K562 (cell line): ENCODE measurements around the gene SENP8. TPM values are rescaled to one million over a fixed set of nuclear protein-coding genes. Genes with fewer than 3 reads are reported as not detected.

ENCODE experiments used
- CHD1 ChIP-seq: fragments of 200-600 bp; sonication (generic); IDR thresholded peaks from one replicate; pipeline ENCODE4 v1.6.1; 2012; ENCODE audit warnings: mild to moderate bottlenecking, moderate library complexity, low read length, inconsistent platforms
- E2F6 ChIP-seq, 2 experiments: IDR thresholded peaks; 2 replicates each; pipeline ENCODE4 v1.6.1; 2011; ENCODE audit warnings: borderline replicate concordance in 1 of 2, control low read depth in 1 of 2, low read depth in 1 of 2, low read length in 1 of 2, mild to moderate bottlenecking in 1 of 2, mixed read lengths in 1 of 2, moderate library complexity in 1 of 2; ENCODE audit not compliant: insufficient read depth in 1 of 2, insufficient read length in 1 of 2, poor library complexity in 1 of 2, severe bottlenecking in 1 of 2; ENCODE audit errors: extremely low read depth in 1 of 2
- FOXA3 ChIP-seq, 2 experiments: fragments of 450-650 bp in 1 of 2; sonication (generic) in 1 of 2; formaldehyde crosslinking; IDR thresholded peaks in 1 of 2; conservative IDR thresholded peaks in 1 of 2; 2 replicates each; pipeline versions ENCODE4 v1.4.0 to v1.8.0; 2020 to 2022; ENCODE audit warnings: mild to moderate bottlenecking in 2 of 2, missing genetic modification reagents in 1 of 2
- KLF10 ChIP-seq: fragments of 250-450 bp; sonication (Bioruptor Pico); IDR thresholded peaks from 2 replicates; pipeline ENCODE4 v1.6.1; 2021; ENCODE audit warnings: matching md5 sums
- LARP7 ChIP-seq: fragments of 450-650 bp; IDR thresholded peaks from 2 replicates; pipeline ENCODE4 v1.6.1; 2016
- MITF ChIP-seq: IDR thresholded peaks from 2 replicates; pipeline ENCODE4 v1.6.1; 2014; ENCODE audit warnings: antibody characterized with exemption
- MTA2 ChIP-seq: fragments of 450-650 bp; IDR thresholded peaks from 2 replicates; pipeline ENCODE4 v1.6.1; 2016; ENCODE audit warnings: low read depth
- MTF1 ChIP-seq: fragments of 250-450 bp; sonication (Bioruptor Pico); IDR thresholded peaks from 2 replicates; pipeline ENCODE4 v1.9.0; 2021; ENCODE audit warnings: moderate library complexity, mild to moderate bottlenecking, inconsistent platforms, borderline replicate concordance
- MYBL2 ChIP-seq, 2 experiments: fragments of 450-650 bp in 1 of 2; sonication (generic) in 1 of 2; formaldehyde crosslinking in 1 of 2; IDR thresholded peaks; 2 replicates each; pipeline versions ENCODE4 v1.6.1 to v1.8.1; 2017 to 2022; ENCODE audit warnings: borderline replicate concordance in 1 of 2, inconsistent platforms in 1 of 2, low read depth in 1 of 2, mild to moderate bottlenecking in 1 of 2, missing genetic modification reagents in 1 of 2, moderate library complexity in 1 of 2
- NR2C2 ChIP-seq, 2 experiments: fragments of 200-800 bp in 1 of 2; sonication (Bioruptor generic) in 1 of 2; sonication (generic) in 1 of 2; formaldehyde crosslinking in 1 of 2; IDR thresholded peaks; 2 replicates each; pipeline versions ENCODE4 v1.6.1 to v1.8.0; 2016 to 2022; ENCODE audit warnings: mild to moderate bottlenecking in 1 of 2, missing compliant biosample characterization in 1 of 2, missing genetic modification characterization in 1 of 2, missing genetic modification reagents in 1 of 2
- POLR2G ChIP-seq: fragments of 200-400 bp; formaldehyde crosslinking; IDR thresholded peaks from 2 replicates; pipeline ENCODE4 v1.6.1; 2017; ENCODE audit warnings: low read depth, mild to moderate bottlenecking, antibody characterized with exemption, low read length, moderate library complexity
- RB1 ChIP-seq: fragments of 450-650 bp; IDR thresholded peaks from 2 replicates; pipeline ENCODE4 v1.6.1; 2017; ENCODE audit warnings: low read depth, mild to moderate bottlenecking
- SMARCE1 ChIP-seq: fragments of 450-650 bp; IDR thresholded peaks from 2 replicates; pipeline ENCODE4 v1.7.1; 2016; ENCODE audit warnings: mild to moderate bottlenecking
- SMC3 ChIP-seq: conservative IDR thresholded peaks from 2 replicates; pipeline ENCODE4 v1.6.1; 2011; ENCODE audit warnings: low read depth, low read length, improper control_type of control experiment; ENCODE audit not compliant: insufficient read depth
- SUPT5H ChIP-seq: fragments of 450-650 bp; IDR thresholded peaks from 2 replicates; pipeline ENCODE4 v1.6.1; 2016
- TAF15 ChIP-seq: fragments of 200-400 bp; formaldehyde crosslinking; IDR thresholded peaks from 2 replicates; pipeline ENCODE4 v1.6.1; 2017; ENCODE audit warnings: mild to moderate bottlenecking, low read depth, low read length, moderate library complexity
- TAL1 ChIP-seq: fragments of 450-650 bp; IDR thresholded peaks from 2 replicates; pipeline ENCODE4 v1.6.1; 2016; ENCODE audit warnings: mild to moderate bottlenecking
- TOE1 ChIP-seq, 2 experiments: fragments of 450-650 bp in 1 of 2; sonication (generic) in 1 of 2; formaldehyde crosslinking in 1 of 2; IDR thresholded peaks; 2 replicates each; pipeline versions ENCODE4 v1.7.1 to v1.8.0; 2016 to 2022; ENCODE audit warnings: borderline replicate concordance in 2 of 2, mild to moderate bottlenecking in 2 of 2, antibody characterized with exemption in 1 of 2, inconsistent platforms in 1 of 2, low read depth in 1 of 2, missing genetic modification reagents in 1 of 2, moderate library complexity in 1 of 2
- ZBED1 ChIP-seq: IDR thresholded peaks from 2 replicates; pipeline ENCODE4 v1.6.1; 2014
- ZNF609 ChIP-seq: sonication (generic); formaldehyde crosslinking; IDR thresholded peaks from 2 replicates; pipeline ENCODE4 v1.8.1; 2023; ENCODE audit warnings: missing genetic modification reagents, mild to moderate bottlenecking, borderline replicate concordance
- ZNF830 ChIP-seq: fragments of 250-450 bp; sonication (Bioruptor Pico); IDR thresholded peaks from 2 replicates; pipeline ENCODE4 v1.5.0; 2021; ENCODE audit warnings: mild to moderate bottlenecking
- polyA plus RNA-seq, 8 experiments: library from polyadenylated mRNA; depleted of rRNA in 4 of 8; stranded (reverse) in 5 of 8; unstranded in 3 of 8; fragments of >200 nt; fragmentation: Nextera tagmentation in 2 of 8; fragmentation: Illumina TruSeq in 1 of 8; extraction: Ambion mirVana in 2 of 8; extraction: Trizol in 1 of 8; gene quantifications; 2 replicates each; pipeline versions ENCODE4 v1.2.1 to v1.2.3, GENCODE V29; 2011 to 2014; ENCODE audit warnings: inconsistent platforms in 1 of 8, missing spikeins in 1 of 8
- total RNA-seq, 7 experiments: library from RNA; depleted of rRNA in 6 of 7; stranded (reverse); fragments of >200 nt in 6 of 7; fragmentation: Illumina TruSeq in 2 of 7; extraction: Trizol in 2 of 7; gene quantifications; 2 replicates each; pipeline versions ENCODE4 v1.2.1 to v1.2.3, GENCODE V29; 2011 to 2021; ENCODE audit warnings: low replicate concordance in 1 of 7

SENP8 gene
- total and polyA plus RNA-seq, 9 of the 15 experiments (the other 6 are each of a cell fraction or from before 2014, with no cell fraction given): 1.4 to 5.4 (median 2.4) TPM

- TF ChIP-seq ZNF609 (CRISPR knock-in tag): no peak
- TF ChIP-seq SUPT5H: no peak; the same call in 1 of the 2 replicates
- no peak for TF ChIP-seq TAL1
- no peak for TF ChIP-seq MYBL2 (IDR thresholded peaks at IDR 0.05; ENCODE audit: low read depth)
- TF ChIP-seq MYBL2 (CRISPR knock-in tag; IDR thresholded peaks at IDR 0.05; ENCODE audit: borderline replicate concordance): no peak
- no peak for TF ChIP-seq LARP7
- TF ChIP-seq MITF: no peak
- no peak for TF ChIP-seq SMC3
- TF ChIP-seq KLF10 (CRISPR knock-in tag): no peak
- no peak for TF ChIP-seq MTF1
- TF ChIP-seq MTA2: no peak
- peak; percentile 64; the same call in 1 of the 2 replicates for TF ChIP-seq RB1
- no peak for TF ChIP-seq ZBED1
- no peak for TF ChIP-seq FOXA3 (CRISPR knock-in tag; conservative IDR thresholded peaks at IDR 0.05 in 1 of 2, IDR thresholded peaks at IDR 0.05 in 1 of 2)
- no peak for TF ChIP-seq SMARCE1
- peak; percentile 83 for TF ChIP-seq POLR2G
- peak; percentile 86 for TF ChIP-seq CHD1
- TF ChIP-seq NR2C2 (CRISPR knock-in tag; IDR thresholded peaks at IDR 0.05): no peak
- TF ChIP-seq NR2C2 (tag; IDR thresholded peaks at IDR 0.05): no peak
- no peak for TF ChIP-seq TOE1 (IDR thresholded peaks at IDR 0.05; ENCODE audit: borderline replicate concordance)
- TF ChIP-seq TOE1 (CRISPR knock-in tag; IDR thresholded peaks at IDR 0.05; ENCODE audit: borderline replicate concordance, low read depth): no peak
- TF ChIP-seq ZNF830 (CRISPR knock-in tag): no peak
- TF ChIP-seq TAF15: no peak
- TF ChIP-seq E2F6 (IDR thresholded peaks at IDR 0.05; ENCODE audit: borderline replicate concordance in 1 of 2, extremely low read depth in 1 of 2, insufficient read depth in 1 of 2, insufficient read length in 1 of 2, low read depth in 1 of 2, low read length in 1 of 2, poor library complexity in 1 of 2, severe bottlenecking in 1 of 2): peak; percentile 36 to 66
Measured at GRCh38 chr15:72117486-72118016, 652 bp upstream of the SENP8 start (continued).
